Measurements from ENCODE around the gene SYNE2. TPM values are rescaled to one million over a fixed set of nuclear protein-coding genes. Genes with fewer than 3 reads are reported as not detected.

SYNE2 gene
- polyA plus RNA-seq, 3 donors, result 101 to 171 (median 160) TPM

- DNase-seq, result no peak
These were observed 217.0 kb downstream of the SYNE2 start for GRCh38 chr14:64069634-64070359.

- DNase-seq, result no peak
These were observed 222.3 kb downstream of the SYNE2 start for GRCh38 chr14:64074961-64075612.

- DNase-seq, result no peak
These were observed 222.8 kb downstream of the SYNE2 start for GRCh38 chr14:64075613-64076005.

- DNase-seq, result no peak
These were observed 227.6 kb downstream of the SYNE2 start for GRCh38 chr14:64080452-64080851.

DNA sequence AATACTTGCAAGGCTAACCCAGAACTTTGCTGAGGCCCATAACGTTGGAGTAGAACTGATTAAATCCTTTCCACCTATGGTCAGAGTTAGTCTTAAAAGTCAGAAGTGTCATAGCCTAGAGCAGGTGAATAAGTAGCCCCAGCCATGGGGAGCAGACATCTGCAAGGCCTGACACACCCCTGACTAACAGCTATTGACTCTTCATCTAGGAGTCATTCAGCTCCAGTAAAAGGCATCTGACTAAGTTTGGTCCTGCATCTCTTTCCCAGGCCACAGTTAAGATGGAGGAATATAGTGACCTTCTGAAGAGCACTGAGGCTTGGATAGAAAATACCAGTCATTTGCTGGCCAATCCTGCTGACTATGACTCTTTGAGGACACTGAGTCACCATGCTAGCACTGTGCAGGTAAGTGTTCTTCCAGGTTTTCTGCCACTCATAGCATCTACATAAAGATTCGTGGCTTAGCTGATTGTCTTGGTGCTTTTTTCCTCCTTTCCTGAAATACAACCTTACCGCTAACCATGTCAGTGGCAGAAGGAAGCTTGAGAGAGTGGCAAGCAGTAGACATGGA, 228.5 kb downstream of the SYNE2 start:
- no peak for DNase-seq

DNA sequence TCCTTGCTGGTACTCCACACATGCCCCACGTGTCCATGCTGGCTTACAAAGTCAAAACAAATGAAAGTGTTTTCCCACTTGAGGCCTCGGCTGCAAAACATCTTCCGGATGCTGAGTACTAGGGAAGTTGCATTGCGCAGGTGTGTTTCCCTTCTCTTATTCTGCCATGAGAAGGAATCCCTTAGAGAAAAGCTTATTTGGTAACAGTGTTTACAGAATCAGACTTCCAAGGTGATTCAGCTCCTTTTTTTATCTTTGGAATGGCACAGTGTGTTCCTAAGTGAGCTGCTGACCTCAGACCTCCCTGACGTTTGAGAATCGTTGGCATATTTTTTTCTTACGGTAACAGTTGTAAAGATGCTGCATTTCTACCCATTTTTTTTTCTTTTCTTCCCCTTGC, 230.0 kb downstream of the SYNE2 start:
- DNase-seq, result no peak

DNA sequence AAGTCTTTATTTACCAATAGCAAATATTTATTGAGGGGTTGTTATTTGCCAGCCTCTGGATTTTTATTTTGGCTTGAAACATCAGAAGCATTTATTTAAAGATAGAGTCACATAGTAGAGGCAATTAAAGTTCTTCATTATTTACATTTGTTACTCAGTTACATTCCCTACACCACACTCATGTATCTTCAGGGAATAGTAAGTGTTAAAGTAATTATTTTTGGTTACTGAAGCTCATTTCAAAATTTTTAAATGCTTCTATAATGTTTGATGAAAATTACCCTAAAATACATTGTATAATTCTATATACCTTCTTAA, 235.8 kb downstream of the SYNE2 start:
- no peak for DNase-seq

GRCh38 chr14:64089920-64090319, 237.1 kb downstream of the SYNE2 start:
- no peak for DNase-seq

- DNase-seq, result no peak
These were observed 238.4 kb downstream of the SYNE2 start for GRCh38 chr14:64091217-64091616.

- no peak for DNase-seq
These were observed 239.5 kb downstream of the SYNE2 start for GRCh38 chr14:64092338-64092737.

GRCh38 chr14:64092940-64093339, 240.1 kb downstream of the SYNE2 start:
- no peak for DNase-seq

- no peak for DNase-seq
These were observed 242.8 kb downstream of the SYNE2 start for GRCh38 chr14:64095620-64096019.

- no peak for DNase-seq
These were observed 245.3 kb downstream of the SYNE2 start for GRCh38 chr14:64098120-64098519.

DNA sequence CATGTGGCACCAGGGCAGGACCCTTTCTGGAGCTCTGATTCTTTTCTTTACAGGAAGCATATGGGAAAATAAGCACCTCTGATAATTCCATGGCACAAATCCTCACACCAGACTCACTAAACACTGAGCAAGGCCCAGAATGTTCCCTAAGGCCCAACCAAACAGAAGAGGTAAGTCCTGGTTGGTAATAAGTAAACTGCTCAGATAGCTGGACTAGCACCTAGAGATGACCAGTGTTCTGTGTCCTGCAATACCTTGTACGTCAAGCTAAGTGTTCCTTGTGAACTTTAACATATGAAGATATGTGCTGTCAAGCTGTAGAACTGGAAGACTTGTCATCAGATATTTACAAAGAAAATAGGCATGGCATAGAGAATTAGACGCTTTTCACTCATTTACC, 254.6 kb downstream of the SYNE2 start:
- no peak for DNase-seq

DNA sequence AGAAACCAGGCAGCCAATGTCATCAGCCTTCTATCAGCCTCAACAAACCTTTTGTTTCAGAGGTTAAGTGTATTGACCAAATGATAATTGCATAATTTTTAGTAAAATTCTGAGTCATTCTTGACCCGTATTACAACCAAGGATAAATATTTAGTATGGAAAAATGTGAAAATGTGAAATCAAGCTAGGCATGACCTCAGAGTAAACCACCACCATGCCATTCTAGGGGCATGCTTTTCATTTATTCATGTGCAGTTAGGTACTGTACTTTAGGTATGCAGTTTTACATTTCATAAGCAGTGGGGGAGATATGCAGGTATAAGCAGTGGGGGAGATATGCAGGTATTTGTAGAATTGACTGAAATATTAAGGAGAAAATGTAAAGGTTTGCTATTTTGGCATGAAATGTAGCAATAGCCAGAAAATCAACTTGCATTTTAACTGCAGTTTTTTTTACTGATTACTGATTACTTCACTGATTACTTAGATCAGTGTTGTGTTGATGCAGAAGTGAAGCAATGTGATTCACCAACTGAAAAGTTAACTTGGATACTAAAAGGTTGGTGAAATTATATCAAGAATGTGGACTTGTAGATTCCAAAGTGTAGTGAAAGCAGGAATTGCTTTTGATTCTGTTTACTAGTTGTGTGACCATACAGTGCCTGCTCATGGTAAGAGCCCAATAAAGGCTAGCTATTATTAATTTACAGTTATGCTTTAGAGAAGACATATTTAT, 257.2 kb downstream of the SYNE2 start:
- no peak for DNase-seq

- no peak for DNase-seq
These were observed 258.0 kb downstream of the SYNE2 start for GRCh38 chr14:64110802-64111201.

DNA sequence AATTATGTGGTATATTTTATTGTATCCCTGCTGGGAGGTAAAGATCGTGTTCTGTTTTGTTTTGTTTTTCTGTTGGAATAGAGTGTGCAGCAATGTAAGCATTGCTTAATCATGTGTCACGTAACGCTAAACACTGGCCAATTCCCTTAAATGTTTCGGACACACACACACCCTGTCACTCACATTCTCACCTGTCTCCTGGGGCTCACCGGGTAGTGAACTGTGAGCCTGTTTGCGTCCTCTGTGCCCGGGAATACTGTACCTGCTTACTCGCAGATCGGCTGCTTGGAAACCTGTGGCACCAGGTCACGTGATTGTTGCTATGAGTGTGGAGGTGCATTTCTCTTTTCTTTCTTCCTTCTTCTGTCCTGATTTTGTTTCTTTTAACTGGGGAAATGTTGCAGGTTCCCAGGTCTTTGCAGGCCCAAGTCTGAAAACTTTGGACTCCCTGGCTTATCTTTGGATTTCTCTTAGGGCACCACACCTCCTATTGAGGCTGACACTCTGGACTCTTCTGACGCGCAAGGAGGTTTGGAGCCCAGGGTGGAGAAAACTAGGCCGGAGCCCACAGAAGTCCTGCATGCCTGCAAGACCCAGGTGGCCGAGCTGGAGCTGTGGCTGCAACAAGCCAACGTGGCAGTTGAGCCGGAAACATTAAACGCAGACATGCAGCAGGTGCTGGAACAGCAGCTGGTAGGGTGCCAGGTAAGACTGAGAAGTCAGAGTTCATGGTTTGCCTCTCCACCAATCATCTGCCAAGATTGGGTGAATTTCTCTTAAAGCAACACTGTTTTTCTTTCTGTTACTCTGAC, 260.3 kb downstream of the SYNE2 start:
- no peak for DNase-seq

DNA sequence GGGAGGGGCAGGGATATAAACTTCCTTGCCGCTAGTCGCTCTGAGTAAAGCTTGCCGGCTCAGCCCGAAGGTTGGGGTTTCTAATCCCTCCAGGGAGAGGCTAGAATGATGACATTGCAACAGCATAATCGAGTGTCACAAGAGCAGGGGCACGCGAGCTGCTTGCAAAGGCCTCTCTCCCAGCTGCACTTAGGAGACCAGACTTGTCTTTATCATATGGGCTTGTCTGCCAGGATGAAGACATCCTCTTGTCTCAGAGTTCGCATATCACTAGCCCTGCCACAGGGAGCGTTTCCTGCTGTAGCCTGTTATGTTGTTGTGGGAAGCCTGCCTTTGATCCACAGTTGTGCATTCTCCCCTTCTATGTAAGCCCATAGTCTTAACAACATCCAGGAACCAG, 261.4 kb downstream of the SYNE2 start:
- DNase-seq, result no peak

- DNase-seq, result no peak
These were observed 262.0 kb downstream of the SYNE2 start for GRCh38 chr14:64114796-64115195.

- DNase-seq, result no peak
These were observed 262.6 kb downstream of the SYNE2 start for GRCh38 chr14:64115401-64115800.

DNA sequence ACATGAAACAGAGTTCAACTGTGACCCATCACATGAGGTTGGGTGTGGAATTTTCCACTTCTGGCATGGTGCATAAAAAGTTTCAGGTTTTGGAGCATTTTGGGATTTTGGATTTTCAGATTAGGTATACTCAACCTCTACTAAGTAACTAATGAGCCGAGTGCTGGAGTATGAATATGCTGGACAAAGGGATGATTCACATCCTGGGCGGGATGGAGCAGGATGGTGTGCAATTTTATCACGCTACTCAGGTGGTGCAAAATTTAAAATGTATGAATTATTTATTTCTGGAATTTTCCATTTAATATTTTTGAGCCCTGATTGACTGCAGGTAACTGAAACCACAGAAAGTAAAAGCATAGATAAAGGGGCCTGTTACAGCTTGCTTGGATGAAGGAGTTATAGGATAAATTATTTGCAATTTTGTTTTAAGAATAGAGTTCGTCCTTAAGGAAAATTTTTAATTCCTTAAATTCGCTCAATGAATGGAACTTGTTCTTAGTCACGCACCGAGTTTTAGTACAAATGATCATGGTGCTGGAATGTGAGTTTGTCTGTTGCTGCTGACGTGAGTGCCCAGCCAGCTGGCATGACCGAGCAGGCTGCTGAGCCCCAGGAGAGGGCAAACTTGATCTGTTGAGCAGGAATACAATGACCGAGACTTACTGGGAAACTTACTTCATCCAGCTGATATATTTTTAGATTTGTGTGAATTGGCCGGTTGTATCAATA, 265.0 kb downstream of the SYNE2 start:
- no peak for DNase-seq
